HG03103 (cell line): ENCODE data around the gene TBKBP1.

Source experiments
- ATAC-seq: cut with Tn5 transposase; IDR thresholded peaks from one replicate; pipeline ENCODE4 v1.9.1; 2021; ENCODE audit warnings: low read depth; ENCODE audit not compliant: unreplicated experiment

Gene TBKBP1

GRCh38 chr17:47697906-47698711, 4.1 kb downstream of the TBKBP1 start:
- no peak for ATAC-seq

- no peak for ATAC-seq
These were observed 5.0 kb downstream of the TBKBP1 start for GRCh38 chr17:47698749-47699535.

- no peak for ATAC-seq
These were observed 5.5 kb downstream of the TBKBP1 start for GRCh38 chr17:47699536-47699840.

- ATAC-seq: no peak
These were observed 6.8 kb downstream of the TBKBP1 start for GRCh38 chr17:47700471-47701449.

- no peak for ATAC-seq
These were observed 7.6 kb downstream of the TBKBP1 start for GRCh38 chr17:47701608-47702007.

GRCh38 chr17:47702391-47702995, 8.5 kb downstream of the TBKBP1 start:
- ATAC-seq: no peak

- ATAC-seq: no peak
These were observed 9.2 kb downstream of the TBKBP1 start for GRCh38 chr17:47703191-47703591.

GRCh38 chr17:47703671-47704070, 9.7 kb downstream of the TBKBP1 start:
- no peak for ATAC-seq

- ATAC-seq: no peak
These were observed 10.2 kb downstream of the TBKBP1 start for GRCh38 chr17:47704116-47704515.

GRCh38 chr17:47704736-47705135, 10.8 kb downstream of the TBKBP1 start:
- no peak for ATAC-seq

- no peak for ATAC-seq
These were observed 11.9 kb downstream of the TBKBP1 start for GRCh38 chr17:47705536-47706530.

GRCh38 chr17:47707056-47707804, 13.3 kb downstream of the TBKBP1 start:
- no peak for ATAC-seq

GRCh38 chr17:47707884-47708283, 13.9 kb downstream of the TBKBP1 start:
- ATAC-seq: no peak

- ATAC-seq: no peak
These were observed 14.4 kb downstream of the TBKBP1 start for GRCh38 chr17:47708312-47708863.

GRCh38 chr17:47708864-47709541, 15.0 kb downstream of the TBKBP1 start:
- no peak for ATAC-seq

- ATAC-seq: no peak
These were observed 15.6 kb downstream of the TBKBP1 start for GRCh38 chr17:47709594-47709993.

GRCh38 chr17:47711366-47712099, 17.6 kb downstream of the TBKBP1 start:
- ATAC-seq: no peak
